ENCODE data around the gene BMPR1B. TPM values are rescaled to one million over a fixed set of nuclear protein-coding genes. Genes with fewer than 3 reads are reported as not detected.

BMPR1B gene
- total and polyA plus RNA-seq, 2 donors (not counting 1 experiment from before 2014, with no cell fraction given): not detected

DNA sequence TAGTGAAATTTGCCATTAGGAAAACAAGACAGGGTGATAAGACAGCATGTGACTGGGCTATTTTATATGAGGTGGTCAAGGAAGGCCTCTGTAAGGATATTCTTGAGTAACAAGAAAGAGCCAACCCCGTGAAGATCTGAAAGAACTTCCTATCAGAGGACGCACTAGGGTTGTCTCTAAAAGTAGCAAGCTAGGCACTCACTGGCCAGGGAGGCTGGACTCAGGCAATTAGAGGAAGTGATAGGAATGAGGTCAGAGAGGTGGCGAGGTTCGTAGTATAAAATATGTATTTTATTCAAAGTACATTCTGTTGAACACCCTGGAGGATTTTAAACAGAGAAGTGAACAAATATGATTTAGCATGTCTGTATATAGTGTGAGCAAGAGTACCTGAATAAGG, 4.6 kb downstream of the BMPR1B start:
- Histone ChIP-seq H3K4me2 (replicated peaks; ENCODE audit: low read depth, low read length, poor library complexity, severe bottlenecking) (no peak overlapping the region), H3K9me3 (ENCODE audit: control extremely low read depth in 1 of 3, control insufficient read depth in 2 of 3, insufficient read depth in 1 of 3, low read length in 2 of 3) (no peaks in the 10 kb centered on the region), H3K79me2 (ENCODE audit: control insufficient read depth, insufficient read depth, low read length) (no peaks in the 10 kb centered on the region), H3K27ac (ENCODE audit: low read length in 2 of 2) (no peak overlapping the region), H3K27me3 (replicated peaks in 1 of 4; ENCODE audit: control extremely low read depth in 1 of 4, control insufficient read depth in 3 of 4, insufficient read depth in 4 of 4, low read length in 3 of 4) (peaks cover 0 to 17% (median 7%) of the 10 kb centered on the region in 4 experiments), H4K20me1 (ENCODE audit: control insufficient read depth, insufficient read depth, low read length, poor library complexity, severe bottlenecking) (no peaks in the 10 kb centered on the region), H3K4me1 (ENCODE audit: control insufficient read depth in 2 of 2, insufficient read depth in 2 of 2, low read length in 2 of 2) (peaks cover 0 to 6% of the 10 kb centered on the region in 2 donors), H3K36me3 (replicated peaks in 1 of 2; ENCODE audit: control extremely low read depth in 1 of 2, control insufficient read depth in 1 of 2, extremely low read depth in 1 of 2, insufficient read depth in 2 of 2, low read length in 1 of 2) (no peaks in the 10 kb centered on the region), H3K9ac (ENCODE audit: low read length) (no peak overlapping the region), H3K4me3 (ENCODE audit: control extremely low read depth in 1 of 5, extremely low read depth in 1 of 5, insufficient read depth in 1 of 5, low read depth in 2 of 5, low read length in 4 of 5) (no peak overlapping the region), H2AFZ (ENCODE audit: insufficient read depth, low read depth, low read length, poor library complexity, severe bottlenecking) (no peak overlapping the region)
- CTCF ChIA-PET: no interaction called here
- H3K9me3 Mint-ChIP-seq (ENCODE audit: insufficient read depth): no peaks in the 10 kb centered on the region
- POLR2A ChIA-PET: no interaction called here
- ATAC-seq (ENCODE audit: low read depth) (no peak), DNase-seq (no peak)
- H3K27me3 Mint-ChIP-seq: peaks cover 35% of the 10 kb centered on the region
- H3K4me1 Mint-ChIP-seq: peaks cover 8% of the 10 kb centered on the region
- intact Hi-C loops (cut with micrococcal nuclease): no loop called here
- no peak for TF ChIP-seq CTCF (IDR thresholded peaks at IDR 0.05)
- no peak for TF ChIP-seq EZH2 (IDR thresholded peaks at IDR 0.05; ENCODE audit: borderline replicate concordance, insufficient read depth, low read depth, low read length, poor library complexity, severe bottlenecking)
- no peak overlapping the region for H3K4me3 Mint-ChIP-seq
- no peak overlapping the region for H3K27ac Mint-ChIP-seq
- WGBS (ENCODE audit: insufficient coverage): 79% methylated on average over 3 of the region's 4 CpGs

DNA sequence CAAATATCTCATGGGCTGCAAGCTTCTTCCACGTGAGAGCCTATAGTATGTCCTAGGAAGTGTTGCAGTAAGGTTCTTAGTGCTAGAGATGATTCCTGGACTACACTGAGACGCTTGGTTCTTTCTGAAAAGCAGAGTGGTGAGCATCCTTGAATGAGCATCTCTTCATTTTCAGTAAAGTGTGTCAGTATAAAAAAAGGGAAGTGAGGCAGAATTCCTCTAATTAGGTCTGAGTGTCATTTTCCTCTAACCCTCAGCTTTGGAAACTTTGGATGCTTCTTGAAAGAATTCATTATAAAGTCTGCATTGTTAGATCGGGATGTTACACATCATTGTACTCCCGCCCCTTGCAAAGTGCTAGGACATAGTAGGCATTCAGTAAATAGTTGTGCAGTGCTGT, 5.2 kb downstream of the BMPR1B start:
- H2AFZ ChIP-seq (ENCODE audit: insufficient read depth, low read depth, low read length, poor library complexity, severe bottlenecking): no peak overlapping the region
- Mint-ChIP-seq H3K27ac (no peak overlapping the region), H3K4me3 (no peak overlapping the region), H3K4me1 (peaks cover 6% of the 10 kb centered on the region), H3K27me3 (peaks cover 32% of the 10 kb centered on the region), H3K9me3 (ENCODE audit: insufficient read depth) (no peaks in the 10 kb centered on the region)
- 67% methylated on average over 1 of the region's 4 CpGs for WGBS (ENCODE audit: insufficient coverage)
- H3K27ac ChIP-seq (ENCODE audit: low read length in 2 of 2): no peak overlapping the region
- H3K4me3 ChIP-seq (ENCODE audit: control extremely low read depth in 1 of 5, extremely low read depth in 1 of 5, insufficient read depth in 1 of 5, low read depth in 2 of 5, low read length in 4 of 5): no peak overlapping the region
- TF ChIP-seq CTCF (IDR thresholded peaks at IDR 0.05) (no peak), EZH2 (IDR thresholded peaks at IDR 0.05; ENCODE audit: borderline replicate concordance, insufficient read depth, low read depth, low read length, poor library complexity, severe bottlenecking) (no peak)
- H3K27me3 ChIP-seq (replicated peaks in 1 of 4; ENCODE audit: control extremely low read depth in 1 of 4, control insufficient read depth in 3 of 4, insufficient read depth in 4 of 4, low read length in 3 of 4): peaks cover 0 to 13% (median 5%) of the 10 kb centered on the region in 4 experiments
- no peaks in the 10 kb centered on the region for H4K20me1 ChIP-seq (ENCODE audit: control insufficient read depth, insufficient read depth, low read length, poor library complexity, severe bottlenecking)
- no peaks in the 10 kb centered on the region for H3K36me3 ChIP-seq (replicated peaks in 1 of 2; ENCODE audit: control extremely low read depth in 1 of 2, control insufficient read depth in 1 of 2, extremely low read depth in 1 of 2, insufficient read depth in 2 of 2, low read length in 1 of 2)
- CTCF ChIA-PET: no interaction called here
- no peaks in the 10 kb centered on the region for H3K79me2 ChIP-seq (ENCODE audit: control insufficient read depth, insufficient read depth, low read length)
- H3K9ac ChIP-seq (ENCODE audit: low read length): no peak overlapping the region
- no peak for DNase-seq
- POLR2A ChIA-PET: no interaction called here
- no peaks in the 10 kb centered on the region for H3K9me3 ChIP-seq (ENCODE audit: control extremely low read depth in 1 of 3, control insufficient read depth in 2 of 3, insufficient read depth in 1 of 3, low read length in 2 of 3)
- peaks cover 0 to 4% of the 10 kb centered on the region in 2 donors for H3K4me1 ChIP-seq (ENCODE audit: control insufficient read depth in 2 of 2, insufficient read depth in 2 of 2, low read length in 2 of 2)
- intact Hi-C loops (cut with micrococcal nuclease): no loop called here
- no peak for ATAC-seq (ENCODE audit: low read depth)
- no peak overlapping the region for H3K4me2 ChIP-seq (replicated peaks; ENCODE audit: low read depth, low read length, poor library complexity, severe bottlenecking)
